GM10266 (cell line): Measurements from ENCODE around the gene ZNF646.

Source experiments
- DNase-seq: peaks from one replicate; pipeline ENCODE4 v3.0.0; 2012; ENCODE audit errors: extremely low spot score
- CTCF ChIP-seq: IDR thresholded peaks from 2 replicates; pipeline ENCODE4 v1.5.1; 2012; ENCODE audit warnings: mild to moderate bottlenecking, low read depth; ENCODE audit not compliant: control insufficient read depth, insufficient read depth; ENCODE audit errors: missing control alignments

The ZNF646 gene

GRCh38 chr16:31050280-31051030 lies 23.8 kb upstream of the ZNF646 start:
- DNase-seq = no peak

GRCh38 chr16:31052114-31052513 lies 22.1 kb upstream of the ZNF646 start:
- DNase-seq = no peak
- no peak for TF ChIP-seq CTCF

More at GRCh38 chr16:31050280-31051030, 23.8 kb upstream of the ZNF646 start:
- no peak for TF ChIP-seq CTCF

GRCh38 chr16:31055613-31056012 lies 18.6 kb upstream of the ZNF646 start:
- no peak for DNase-seq
- TF ChIP-seq CTCF = no peak

GRCh38 chr16:31061126-31061812 lies 13.0 kb upstream of the ZNF646 start:
- no peak for TF ChIP-seq CTCF

GRCh38 chr16:31061813-31062440 lies 12.3 kb upstream of the ZNF646 start:
- no peak for DNase-seq
- no peak for TF ChIP-seq CTCF

More at GRCh38 chr16:31061126-31061812, 13.0 kb upstream of the ZNF646 start:
- DNase-seq = no peak

GRCh38 chr16:31063495-31063842 lies 10.8 kb upstream of the ZNF646 start:
- no peak for DNase-seq
- TF ChIP-seq CTCF = no peak
